ENCODE measurements around the gene RINL. TPM values are rescaled to one million over a fixed set of nuclear protein-coding genes. Genes with fewer than 3 reads are reported as not detected.

The RINL gene
- polyA plus RNA-seq, 1 donor (not counting 4 experiments of a cell fraction or from before 2014, with no cell fraction given): 6.3 TPM

- H4K20me1 ChIP-seq (ENCODE audit: control insufficient read depth, extremely low read depth, insufficient read depth, low read length): no peaks in the 10 kb centered on the region
- no peak overlapping the region for H3K4me3 ChIP-seq (ENCODE audit: control insufficient read depth in 2 of 3, extremely low read depth in 1 of 3, insufficient read depth in 2 of 3, low read depth in 1 of 3, low read length in 3 of 3)
- no peaks in the 10 kb centered on the region for H3K4me1 ChIP-seq (ENCODE audit: control insufficient read depth, extremely low read depth, insufficient read depth, low read length)
- no peak overlapping the region for H2AFZ ChIP-seq (ENCODE audit: control insufficient read depth, low read length)
- TF ChIP-seq CTCF (optimal IDR thresholded peaks at IDR 0.05 in 1 of 3, IDR thresholded peaks at IDR 0.05 in 1 of 3, conservative IDR thresholded peaks at IDR 0.05 in 1 of 3; ENCODE audit: extremely low read depth in 1 of 3, insufficient read depth in 2 of 3, low read length in 3 of 3) (no peak), EZH2 (IDR thresholded peaks at IDR 0.05; ENCODE audit: low read length) (no peak)
- no peaks in the 10 kb centered on the region for H3K9me1 ChIP-seq (ENCODE audit: control insufficient read depth, extremely low read depth, insufficient read depth, low read length)
- no peak overlapping the region for H3K4me2 ChIP-seq (ENCODE audit: control insufficient read depth, extremely low read depth, insufficient read depth, low read depth, low read length)
- H3K9me3 ChIP-seq (ENCODE audit: control insufficient read depth, low read depth, low read length): no peaks in the 10 kb centered on the region
- DNase-seq (ENCODE audit: low read depth, low spot score) (no peak), FAIRE-seq (no peak)
- dilution Hi-C loops (cut with MboI; ENCODE audit: extremely low pct_ligation_motif_present, low sequenced_read_pairs): no loop called here
- no peaks in the 10 kb centered on the region for H3K79me2 ChIP-seq (ENCODE audit: control insufficient read depth, insufficient read depth, low read length)
- H3K27me3 ChIP-seq (ENCODE audit: control insufficient read depth, extremely low read depth, insufficient read depth, low read length): no peaks in the 10 kb centered on the region
- H3K36me3 ChIP-seq (ENCODE audit: control insufficient read depth in 2 of 2, extremely low read depth in 1 of 2, insufficient read depth in 2 of 2, low read length in 2 of 2): no peaks in the 10 kb centered on the region
- no peak overlapping the region for H3K27ac ChIP-seq (ENCODE audit: control insufficient read depth, insufficient read depth, low read length)
- H3K9ac ChIP-seq (ENCODE audit: control insufficient read depth, extremely low read depth, insufficient read depth, low read length): no peak overlapping the region
Measured at GRCh38 chr19:38913958-38914357, 35.9 kb upstream of the RINL start.

DNA sequence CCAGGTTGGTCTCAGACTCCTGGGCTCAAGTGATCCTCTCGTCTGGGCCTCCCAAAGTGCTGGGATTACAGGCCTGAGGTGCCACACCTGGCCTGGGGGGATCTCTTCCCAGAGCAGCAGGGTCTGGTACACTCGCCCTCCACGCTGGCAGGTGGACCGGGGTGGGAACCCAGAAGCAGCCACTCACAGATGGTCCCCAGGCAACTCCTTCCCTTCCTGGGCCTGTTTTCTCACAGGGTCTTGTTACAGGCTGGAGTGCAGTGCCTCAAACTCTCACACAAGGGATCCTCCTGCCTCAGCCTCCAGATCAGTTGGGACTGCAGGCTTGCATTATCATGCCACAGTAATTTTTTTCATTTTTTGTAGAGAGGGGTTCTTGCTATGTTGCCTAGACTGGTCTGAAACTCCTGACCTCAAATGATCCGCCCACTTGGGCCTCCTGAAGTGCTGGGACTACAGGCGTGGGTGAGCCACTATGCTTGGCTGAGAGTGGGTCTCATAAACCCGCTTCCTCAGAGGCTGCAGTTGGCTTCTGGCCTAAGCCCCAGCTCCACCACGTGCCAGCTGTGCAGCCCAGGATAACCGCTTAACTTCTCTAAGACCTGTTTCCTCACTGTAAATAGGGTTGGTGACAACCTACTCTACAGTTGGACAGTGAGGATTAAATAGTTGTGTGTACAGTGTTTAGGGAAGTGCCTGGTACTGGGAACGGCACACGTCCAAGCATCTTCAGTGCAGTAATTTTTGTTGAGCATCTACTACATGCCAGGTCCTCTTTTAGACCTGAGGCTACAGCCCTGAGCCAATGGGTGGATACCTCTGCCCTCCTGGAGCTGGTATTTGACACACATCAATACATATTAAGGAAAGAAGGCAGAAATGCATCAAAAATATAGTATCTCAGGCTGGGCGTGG, 34.8 kb upstream of the RINL start:
- dilution Hi-C loops (cut with MboI; ENCODE audit: extremely low pct_ligation_motif_present, low sequenced_read_pairs): no loop called here
- Histone ChIP-seq H3K9me1 (ENCODE audit: control insufficient read depth, extremely low read depth, insufficient read depth, low read length) (no peaks in the 10 kb centered on the region), H3K9ac (ENCODE audit: control insufficient read depth, extremely low read depth, insufficient read depth, low read length) (no peak overlapping the region), H4K20me1 (ENCODE audit: control insufficient read depth, extremely low read depth, insufficient read depth, low read length) (no peaks in the 10 kb centered on the region), H2AFZ (ENCODE audit: control insufficient read depth, low read length) (no peak overlapping the region), H3K9me3 (ENCODE audit: control insufficient read depth, low read depth, low read length) (no peaks in the 10 kb centered on the region), H3K27ac (ENCODE audit: control insufficient read depth, insufficient read depth, low read length) (no peak overlapping the region), H3K4me1 (ENCODE audit: control insufficient read depth, extremely low read depth, insufficient read depth, low read length) (no peaks in the 10 kb centered on the region), H3K36me3 (ENCODE audit: control insufficient read depth in 2 of 2, extremely low read depth in 1 of 2, insufficient read depth in 2 of 2, low read length in 2 of 2) (no peaks in the 10 kb centered on the region), H3K79me2 (ENCODE audit: control insufficient read depth, insufficient read depth, low read length) (no peaks in the 10 kb centered on the region), H3K27me3 (ENCODE audit: control insufficient read depth, extremely low read depth, insufficient read depth, low read length) (no peaks in the 10 kb centered on the region), H3K4me3 (ENCODE audit: control insufficient read depth in 2 of 3, extremely low read depth in 1 of 3, insufficient read depth in 2 of 3, low read depth in 1 of 3, low read length in 3 of 3) (no peak overlapping the region), H3K4me2 (ENCODE audit: control insufficient read depth, extremely low read depth, insufficient read depth, low read depth, low read length) (no peak overlapping the region)
- no peak for DNase-seq (ENCODE audit: low read depth, low spot score)
- no peak for FAIRE-seq
- TF ChIP-seq CTCF (optimal IDR thresholded peaks at IDR 0.05 in 1 of 3, IDR thresholded peaks at IDR 0.05 in 1 of 3, conservative IDR thresholded peaks at IDR 0.05 in 1 of 3; ENCODE audit: extremely low read depth in 1 of 3, insufficient read depth in 2 of 3, low read length in 3 of 3) (no peak), EZH2 (IDR thresholded peaks at IDR 0.05; ENCODE audit: low read length) (no peak)
